Measurements from ENCODE around the gene TRMT11.

TRMT11 gene

GRCh38 chr6:126064748-126065401, 78.5 kb downstream of the TRMT11 start:
- no peaks in the 10 kb centered on the region for H3K79me2 ChIP-seq
- no peaks in the 10 kb centered on the region for H3K36me3 ChIP-seq (ENCODE audit: control insufficient read depth, insufficient read depth, low read length)
- H3K4me2 ChIP-seq (ENCODE audit: low read length) = no peak overlapping the region
- no peaks in the 10 kb centered on the region for H3K9me3 ChIP-seq (ENCODE audit: control insufficient read depth, low read length)
- H3K27me3 ChIP-seq (ENCODE audit: control insufficient read depth, insufficient read depth, low read length) = no peaks in the 10 kb centered on the region
- peak overlapping the region; percentile 23 for H2AFZ ChIP-seq
- no peak overlapping the region for H3K4me3 ChIP-seq (ENCODE audit: low read depth, low read length)
- peaks cover 57% of the 10 kb centered on the region for H3K4me1 ChIP-seq
- TF ChIP-seq CTCF (IDR thresholded peaks at IDR 0.05) = no peak
- H3K9ac ChIP-seq = no peak overlapping the region
- peak overlapping the region; percentile 71 for H3K27ac ChIP-seq

GRCh38 chr6:126066053-126067048, 80.0 kb downstream of the TRMT11 start:
- Histone ChIP-seq H3K27me3 (ENCODE audit: control insufficient read depth, insufficient read depth, low read length) (no peaks in the 10 kb centered on the region), H3K27ac (peak overlapping the region; percentile 43), H3K9ac (no peak overlapping the region), H3K36me3 (ENCODE audit: control insufficient read depth, insufficient read depth, low read length) (no peaks in the 10 kb centered on the region), H3K4me2 (ENCODE audit: low read length) (no peak overlapping the region), H2AFZ (no peak overlapping the region), H3K9me3 (ENCODE audit: control insufficient read depth, low read length) (no peaks in the 10 kb centered on the region), H3K4me1 (peaks cover 55% of the 10 kb centered on the region), H3K4me3 (ENCODE audit: low read depth, low read length) (no peak overlapping the region), H3K79me2 (no peaks in the 10 kb centered on the region)
- no peak for TF ChIP-seq CTCF (IDR thresholded peaks at IDR 0.05)

GRCh38 chr6:126067073-126067472, 80.7 kb downstream of the TRMT11 start:
- TF ChIP-seq CTCF (IDR thresholded peaks at IDR 0.05) = no peak
- Histone ChIP-seq H3K27me3 (ENCODE audit: control insufficient read depth, insufficient read depth, low read length) (no peaks in the 10 kb centered on the region), H3K9ac (no peak overlapping the region), H3K79me2 (no peaks in the 10 kb centered on the region), H3K4me3 (ENCODE audit: low read depth, low read length) (no peak overlapping the region), H3K36me3 (ENCODE audit: control insufficient read depth, insufficient read depth, low read length) (no peaks in the 10 kb centered on the region), H3K27ac (peak overlapping the region; percentile 43), H3K9me3 (ENCODE audit: control insufficient read depth, low read length) (no peaks in the 10 kb centered on the region), H3K4me1 (peaks cover 55% of the 10 kb centered on the region), H3K4me2 (ENCODE audit: low read length) (no peak overlapping the region), H2AFZ (no peak overlapping the region)

GRCh38 chr6:126069449-126069848, 83.1 kb downstream of the TRMT11 start:
- Histone ChIP-seq H3K4me2 (ENCODE audit: low read length) (no peak overlapping the region), H3K79me2 (no peaks in the 10 kb centered on the region), H3K36me3 (ENCODE audit: control insufficient read depth, insufficient read depth, low read length) (no peaks in the 10 kb centered on the region), H3K4me1 (peaks cover 49% of the 10 kb centered on the region), H3K4me3 (ENCODE audit: low read depth, low read length) (no peak overlapping the region), H3K9ac (no peak overlapping the region), H3K27me3 (ENCODE audit: control insufficient read depth, insufficient read depth, low read length) (no peaks in the 10 kb centered on the region), H3K27ac (peak overlapping the region; percentile 51), H2AFZ (peak overlapping the region; percentile 26), H3K9me3 (ENCODE audit: control insufficient read depth, low read length) (no peaks in the 10 kb centered on the region)
- no peak for TF ChIP-seq CTCF (IDR thresholded peaks at IDR 0.05)

Measured in parathyroid adenoma (tissue), 2 donors.